ENCODE data around the gene CDKAL1.

The CDKAL1 gene

GRCh38 chr6:21141616-21142303 is 607.5 kb downstream of the CDKAL1 start:
- DNase-seq (ENCODE audit: low read depth) = no peak

- no peak for DNase-seq (ENCODE audit: low read depth)
These were observed 608.5 kb downstream of the CDKAL1 start for GRCh38 chr6:21142741-21143140.

- no peak for DNase-seq (ENCODE audit: low read depth)
These were observed 609.4 kb downstream of the CDKAL1 start for GRCh38 chr6:21143645-21144044.

DNA sequence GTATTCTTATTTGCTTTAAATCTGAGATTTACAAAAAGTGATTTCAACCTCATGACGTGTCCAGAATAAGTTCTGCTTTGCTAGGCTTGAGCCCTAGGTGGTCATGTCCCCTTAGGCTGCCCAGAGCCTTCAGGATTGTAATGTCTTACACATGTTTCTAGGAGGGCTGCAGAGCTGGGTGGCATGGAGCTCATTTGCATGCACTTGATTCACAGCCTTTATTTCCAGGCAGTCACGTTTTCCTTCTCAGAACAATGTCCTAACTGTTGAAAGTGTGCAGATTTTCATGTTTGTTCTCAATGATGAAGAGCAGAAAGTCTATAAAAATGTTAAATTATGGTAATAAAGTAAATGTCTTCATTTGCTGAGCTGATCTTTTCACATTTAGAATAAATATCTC is 610.7 kb downstream of the CDKAL1 start:
- DNase-seq (ENCODE audit: low read depth) = no peak

GRCh38 chr6:21147995-21148394 is 613.7 kb downstream of the CDKAL1 start:
- no peak for DNase-seq (ENCODE audit: low read depth)

- no peak for DNase-seq (ENCODE audit: low read depth)
These were observed 615.2 kb downstream of the CDKAL1 start for GRCh38 chr6:21149470-21149869.

DNA sequence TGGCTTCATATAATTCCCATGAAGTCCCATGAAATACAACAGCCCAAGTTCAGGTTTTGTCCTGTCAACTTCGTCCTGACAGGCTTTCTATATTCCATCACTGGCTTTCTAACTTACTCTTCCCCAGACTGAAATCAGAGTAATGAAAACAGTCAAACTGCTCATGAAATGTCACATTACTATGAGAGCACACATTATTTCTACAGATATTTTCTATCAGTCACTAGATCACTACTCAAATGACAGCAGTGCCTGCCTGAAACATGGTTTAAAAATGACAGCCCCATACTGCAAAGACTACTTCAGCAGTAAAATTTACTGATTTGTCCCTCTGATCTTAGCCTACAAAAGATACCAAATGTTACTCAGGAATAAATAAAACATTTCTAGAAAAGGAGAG is 616.4 kb downstream of the CDKAL1 start:
- DNase-seq (ENCODE audit: low read depth) = no peak

GRCh38 chr6:21151119-21151518 is 616.9 kb downstream of the CDKAL1 start:
- DNase-seq (ENCODE audit: low read depth) = no peak

DNA sequence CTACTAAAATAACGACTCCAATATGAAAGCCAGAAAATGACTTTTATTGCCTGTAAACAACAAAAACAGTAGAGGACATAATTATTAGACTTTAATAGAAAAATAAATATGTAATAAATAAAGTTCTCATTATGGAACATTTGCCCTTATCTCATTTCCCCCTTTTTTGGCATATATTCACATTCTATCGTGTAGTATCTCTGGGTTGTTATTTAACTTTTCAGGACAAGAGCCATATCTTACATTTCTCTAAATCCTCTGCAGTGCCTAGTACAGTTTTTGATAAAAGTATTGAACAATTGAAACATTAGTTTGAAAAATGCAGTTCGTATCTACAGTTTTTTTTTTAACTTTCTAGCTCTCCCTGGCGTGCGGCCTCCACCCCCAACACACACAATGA is 617.3 kb downstream of the CDKAL1 start:
- no peak for DNase-seq (ENCODE audit: low read depth)

GRCh38 chr6:21157186-21157929 is 623.1 kb downstream of the CDKAL1 start:
- DNase-seq (ENCODE audit: low read depth) = no peak

DNA sequence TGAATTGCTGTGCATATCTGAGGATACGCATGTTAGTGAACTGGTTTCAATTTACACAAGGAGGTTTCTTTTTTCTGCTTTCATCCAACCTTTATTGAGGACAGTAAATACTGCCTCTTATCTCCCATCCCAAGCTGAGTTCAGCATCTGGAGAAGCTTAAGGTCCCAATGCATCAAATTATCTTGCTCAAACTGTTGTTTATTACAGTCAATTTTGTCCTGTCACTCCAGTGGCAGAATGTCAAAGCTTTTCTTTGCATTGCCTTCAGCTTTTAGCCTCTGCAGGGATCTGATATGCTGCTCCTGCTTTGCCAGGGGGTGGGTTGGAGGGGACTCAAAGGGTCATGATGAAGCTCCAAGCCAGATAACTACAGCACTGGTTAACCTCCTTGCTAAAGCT is 623.9 kb downstream of the CDKAL1 start:
- DNase-seq (ENCODE audit: low read depth) = no peak

DNA sequence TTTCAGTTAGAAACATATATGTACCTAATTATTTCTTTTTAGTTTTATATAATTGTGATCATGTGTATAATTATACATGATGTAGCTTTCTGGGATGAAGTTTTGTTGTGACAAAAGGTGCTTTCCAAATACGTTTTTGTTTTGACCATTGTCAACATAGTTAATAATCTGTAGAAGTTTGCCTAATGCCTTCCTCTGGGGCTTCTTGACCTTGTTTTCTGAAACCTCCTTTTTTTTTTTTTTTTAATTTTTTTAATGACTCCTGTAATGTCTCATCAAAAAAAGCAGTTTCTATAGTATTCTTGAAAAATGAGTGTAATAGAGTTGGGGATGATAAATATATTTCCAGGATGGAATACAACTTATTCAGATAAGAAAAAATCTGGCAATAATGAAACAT is 624.6 kb downstream of the CDKAL1 start:
- DNase-seq (ENCODE audit: low read depth) = no peak

- DNase-seq (ENCODE audit: low read depth) = no peak
These were observed 625.2 kb downstream of the CDKAL1 start for GRCh38 chr6:21159465-21159864.

- DNase-seq (ENCODE audit: low read depth) = no peak
These were observed 627.5 kb downstream of the CDKAL1 start for GRCh38 chr6:21161707-21162106.

GRCh38 chr6:21163110-21163837 is 629.0 kb downstream of the CDKAL1 start:
- DNase-seq (ENCODE audit: low read depth) = no peak

GRCh38 chr6:21163838-21164180 is 629.6 kb downstream of the CDKAL1 start:
- no peak for DNase-seq (ENCODE audit: low read depth)

- no peak for DNase-seq (ENCODE audit: low read depth)
These were observed 630.6 kb downstream of the CDKAL1 start for GRCh38 chr6:21164768-21165326.

- DNase-seq (ENCODE audit: low read depth) = no peak
These were observed 632.5 kb downstream of the CDKAL1 start for GRCh38 chr6:21166754-21167153.

DNA sequence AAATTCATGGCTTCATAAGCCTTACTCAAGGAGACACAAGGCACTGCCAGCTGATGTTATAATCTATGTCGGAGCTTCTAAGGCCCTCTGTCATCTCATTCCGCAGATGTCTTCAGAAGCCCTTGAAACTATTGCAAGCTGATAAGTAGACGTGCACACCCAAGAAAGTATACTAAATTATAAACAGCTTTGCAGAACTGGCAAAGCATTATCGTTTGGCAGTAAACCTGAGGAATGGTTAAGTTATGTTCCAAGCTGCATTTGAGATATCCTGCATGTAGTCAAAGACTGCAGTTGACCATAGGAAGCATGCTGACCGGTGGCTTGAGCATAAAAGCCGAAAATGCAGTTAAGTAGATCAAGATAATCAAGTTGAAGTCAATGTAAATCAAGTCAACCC is 633.5 kb downstream of the CDKAL1 start:
- no peak for DNase-seq (ENCODE audit: low read depth)

DNA sequence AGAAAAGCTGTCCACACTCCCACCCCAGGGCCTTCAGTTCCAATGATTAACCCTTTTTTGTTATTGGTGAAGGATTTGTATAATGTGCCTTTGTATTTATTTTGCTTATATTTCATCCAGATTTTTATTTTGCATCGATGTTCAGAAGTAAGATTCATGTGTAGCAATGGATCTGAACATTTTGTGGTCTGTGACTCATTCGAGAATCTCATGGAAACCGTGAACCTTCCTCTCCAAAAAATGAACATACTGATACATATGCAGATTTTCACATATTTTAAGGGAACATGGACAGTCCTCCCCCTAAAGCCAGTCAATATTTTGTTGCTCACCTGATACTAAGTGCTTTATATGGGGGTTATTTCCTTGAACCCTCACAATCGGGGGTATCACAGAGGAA is 637.5 kb downstream of the CDKAL1 start:
- no peak for DNase-seq (ENCODE audit: low read depth)

- DNase-seq (ENCODE audit: low read depth) = no peak
These were observed 638.8 kb downstream of the CDKAL1 start for GRCh38 chr6:21173031-21173430.

DNA sequence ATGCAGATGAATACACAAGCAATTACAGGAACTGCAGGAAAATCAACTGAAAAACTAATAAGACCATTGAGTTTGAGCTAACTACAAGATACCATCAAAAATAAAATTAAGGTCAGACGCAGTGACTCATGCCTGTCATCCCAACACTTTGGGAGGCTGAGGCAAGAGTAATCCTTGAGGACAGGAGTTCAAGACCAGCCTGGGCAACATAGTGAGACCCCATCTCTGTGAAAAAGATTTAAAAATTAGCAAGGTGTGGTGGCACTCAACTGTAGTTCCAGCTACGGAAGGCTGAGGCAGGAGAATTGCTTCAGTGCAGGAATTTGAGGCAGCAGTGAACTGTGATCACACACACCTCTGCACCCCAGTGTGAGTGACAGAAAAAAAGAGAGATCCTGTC is 639.4 kb downstream of the CDKAL1 start:
- DNase-seq (ENCODE audit: low read depth) = no peak

GRCh38 chr6:21176197-21176596 is 641.9 kb downstream of the CDKAL1 start:
- DNase-seq (ENCODE audit: low read depth) = no peak
